ENCODE measurements around the gene PIGU.

The PIGU gene

DNA sequence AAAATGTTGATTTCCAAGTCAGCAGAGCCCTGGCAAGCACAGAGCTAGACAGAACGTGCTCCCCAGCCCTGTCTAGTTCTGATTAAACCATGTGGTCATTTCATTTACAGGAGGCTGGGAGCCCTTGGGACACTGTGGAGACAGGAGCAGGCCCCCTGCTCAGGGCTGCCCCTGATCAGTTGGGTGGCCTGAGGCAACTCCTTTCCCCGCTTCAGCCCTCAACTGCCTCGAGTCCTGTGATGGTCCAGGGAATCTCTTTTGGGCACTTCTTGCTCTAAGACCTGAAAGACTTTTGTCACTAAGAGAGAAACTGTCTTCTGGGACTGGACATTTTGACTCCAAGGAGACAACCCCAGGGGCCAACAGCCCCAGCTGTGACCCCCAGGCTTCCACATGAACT is 147.2 kb downstream of the PIGU start:
- Histone ChIP-seq H3K27me3 (ENCODE audit: insufficient read depth, poor library complexity, severe bottlenecking) (no peaks in the 10 kb centered on the region), H3K4me3 (replicated peaks; ENCODE audit: insufficient read depth, low read length) (no peak overlapping the region), H3K27ac (replicated peaks) (no peak overlapping the region)
- DNase-seq (ENCODE audit: low read depth in 1 of 2, low spot score in 1 of 2): no peak
- no peak for TF ChIP-seq GABPA (IDR thresholded peaks at IDR 0.05; ENCODE audit: low read depth)
- TF ChIP-seq POLR2AphosphoS5 (IDR thresholded peaks at IDR 0.05; ENCODE audit: low read depth): no peak
- no peak for TF ChIP-seq SPI1 (IDR thresholded peaks at IDR 0.05; ENCODE audit: borderline replicate concordance, low read depth)

DNA sequence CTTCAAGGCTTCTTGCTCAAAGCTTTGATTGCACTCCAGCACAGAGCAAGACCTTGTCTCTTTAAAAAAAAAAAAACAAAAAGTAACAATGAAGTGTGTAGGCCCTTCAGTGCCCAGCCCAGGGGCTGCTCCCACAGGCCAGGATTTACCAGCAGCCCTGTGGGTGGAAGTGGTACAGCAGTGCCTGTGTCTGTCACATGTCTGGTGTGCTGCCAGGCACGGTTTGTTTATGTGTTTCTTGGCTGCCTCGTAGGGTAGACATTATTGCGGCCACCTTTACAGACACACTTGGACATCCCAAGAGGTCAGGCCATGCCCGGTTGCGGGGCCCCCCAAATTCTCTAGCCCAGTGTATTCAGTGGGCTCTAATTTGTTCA is 148.0 kb downstream of the PIGU start:
- Histone ChIP-seq H3K27me3 (ENCODE audit: insufficient read depth, poor library complexity, severe bottlenecking) (no peaks in the 10 kb centered on the region), H3K27ac (replicated peaks) (no peak overlapping the region), H3K4me3 (replicated peaks; ENCODE audit: insufficient read depth, low read length) (no peak overlapping the region)
- no peak for DNase-seq (ENCODE audit: low read depth in 1 of 2, low spot score in 1 of 2)
- TF ChIP-seq CTCF (IDR thresholded peaks at IDR 0.05; ENCODE audit: insufficient read depth, low read length) (no peak), POLR2AphosphoS5 (IDR thresholded peaks at IDR 0.05; ENCODE audit: low read depth) (no peak)

DNA sequence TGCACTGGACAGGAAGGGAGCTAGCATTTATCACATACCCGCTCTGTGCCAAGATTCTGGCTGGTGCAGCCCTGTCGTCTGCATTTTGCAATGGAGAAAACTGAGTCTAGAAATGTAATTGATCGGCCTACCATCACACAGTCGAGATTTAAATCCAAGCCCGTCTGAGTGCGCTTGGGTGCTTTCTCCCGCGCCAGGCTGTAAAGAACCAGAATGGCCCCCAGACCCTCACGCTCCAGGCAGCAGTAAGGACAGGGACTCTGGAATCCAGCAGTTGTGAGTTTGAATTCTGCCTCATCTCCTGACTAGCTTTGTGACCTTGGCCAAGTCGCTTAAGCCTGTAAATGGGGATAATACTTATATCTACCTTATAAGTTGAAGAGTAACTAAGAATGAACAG is 149.9 kb downstream of the PIGU start:
- DNase-seq (ENCODE audit: low read depth in 1 of 2, low spot score in 1 of 2): no peak
- TF ChIP-seq POLR2AphosphoS5 (IDR thresholded peaks at IDR 0.05; ENCODE audit: low read depth) (no peak), GABPA (IDR thresholded peaks at IDR 0.05; ENCODE audit: low read depth) (no peak), CTCF (IDR thresholded peaks at IDR 0.05; ENCODE audit: insufficient read depth, low read length) (no peak), SPI1 (IDR thresholded peaks at IDR 0.05; ENCODE audit: borderline replicate concordance, low read depth) (no peak)
- TF ChIP-seq, protein P1, sequence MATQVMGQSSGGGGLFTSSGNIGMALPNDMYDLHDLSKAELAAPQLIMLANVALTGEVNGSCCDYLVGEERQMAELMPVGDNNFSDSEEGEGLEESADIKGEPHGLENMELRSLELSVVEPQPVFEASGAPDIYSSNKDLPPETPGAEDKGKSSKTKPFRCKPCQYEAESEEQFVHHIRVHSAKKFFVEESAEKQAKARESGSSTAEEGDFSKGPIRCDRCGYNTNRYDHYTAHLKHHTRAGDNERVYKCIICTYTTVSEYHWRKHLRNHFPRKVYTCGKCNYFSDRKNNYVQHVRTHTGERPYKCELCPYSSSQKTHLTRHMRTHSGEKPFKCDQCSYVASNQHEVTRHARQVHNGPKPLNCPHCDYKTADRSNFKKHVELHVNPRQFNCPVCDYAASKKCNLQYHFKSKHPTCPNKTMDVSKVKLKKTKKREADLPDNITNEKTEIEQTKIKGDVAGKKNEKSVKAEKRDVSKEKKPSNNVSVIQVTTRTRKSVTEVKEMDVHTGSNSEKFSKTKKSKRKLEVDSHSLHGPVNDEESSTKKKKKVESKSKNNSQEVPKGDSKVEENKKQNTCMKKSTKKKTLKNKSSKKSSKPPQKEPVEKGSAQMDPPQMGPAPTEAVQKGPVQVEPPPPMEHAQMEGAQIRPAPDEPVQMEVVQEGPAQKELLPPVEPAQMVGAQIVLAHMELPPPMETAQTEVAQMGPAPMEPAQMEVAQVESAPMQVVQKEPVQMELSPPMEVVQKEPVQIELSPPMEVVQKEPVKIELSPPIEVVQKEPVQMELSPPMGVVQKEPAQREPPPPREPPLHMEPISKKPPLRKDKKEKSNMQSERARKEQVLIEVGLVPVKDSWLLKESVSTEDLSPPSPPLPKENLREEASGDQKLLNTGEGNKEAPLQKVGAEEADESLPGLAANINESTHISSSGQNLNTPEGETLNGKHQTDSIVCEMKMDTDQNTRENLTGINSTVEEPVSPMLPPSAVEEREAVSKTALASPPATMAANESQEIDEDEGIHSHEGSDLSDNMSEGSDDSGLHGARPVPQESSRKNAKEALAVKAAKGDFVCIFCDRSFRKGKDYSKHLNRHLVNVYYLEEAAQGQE (IDR thresholded peaks at IDR 0.05; ENCODE audit: insufficient replicate concordance, low read depth): no peak

GRCh38 chr20:34526466-34526865 is 150.4 kb downstream of the PIGU start:
- DNase-seq (ENCODE audit: low read depth in 1 of 2, low spot score in 1 of 2): no peak

More for the DNA sequence above, 149.9 kb downstream of the PIGU start:
- no peak overlapping the region for H3K27ac ChIP-seq (replicated peaks)
- H3K27me3 ChIP-seq (ENCODE audit: insufficient read depth, poor library complexity, severe bottlenecking): no peaks in the 10 kb centered on the region
- no peak overlapping the region for H3K4me3 ChIP-seq (replicated peaks; ENCODE audit: insufficient read depth, low read length)

More at GRCh38 chr20:34526466-34526865, 150.4 kb downstream of the PIGU start:
- H3K27me3 ChIP-seq (ENCODE audit: insufficient read depth, poor library complexity, severe bottlenecking): no peaks in the 10 kb centered on the region
- no peak overlapping the region for H3K27ac ChIP-seq (replicated peaks)
- TF ChIP-seq CTCF (IDR thresholded peaks at IDR 0.05; ENCODE audit: insufficient read depth, low read length): no peak
- TF ChIP-seq POLR2AphosphoS5 (IDR thresholded peaks at IDR 0.05; ENCODE audit: low read depth): no peak
- no peak for TF ChIP-seq SPI1 (IDR thresholded peaks at IDR 0.05; ENCODE audit: borderline replicate concordance, low read depth)
- TF ChIP-seq GABPA (IDR thresholded peaks at IDR 0.05; ENCODE audit: low read depth): no peak
- TF ChIP-seq, protein P1 (IDR thresholded peaks at IDR 0.05; ENCODE audit: insufficient replicate concordance, low read depth): no peak
- H3K4me3 ChIP-seq (replicated peaks; ENCODE audit: insufficient read depth, low read length): no peak overlapping the region

All from HL-60 (cell line).